Activated T-cell treated with anti-CD3 and anti-CD28 coated beads for 24 hours (primary cell): Measurements from ENCODE around the gene MBNL1.

Experiments used
- DNase-seq: peaks from one replicate; pipeline ENCODE4 v3.0.0-alpha.2; 2020; ENCODE audit warnings: low read depth

The MBNL1 gene

GRCh38 chr3:152276681-152277080 is 8.0 kb downstream of the MBNL1 start:
- no peak for DNase-seq

- no peak for DNase-seq
These were observed 8.5 kb downstream of the MBNL1 start for GRCh38 chr3:152277198-152277597.

GRCh38 chr3:152278756-152279427 is 10.2 kb downstream of the MBNL1 start:
- DNase-seq: no peak

- DNase-seq: no peak
These were observed 10.8 kb downstream of the MBNL1 start for GRCh38 chr3:152279479-152279878.

GRCh38 chr3:152280539-152280938 is 11.8 kb downstream of the MBNL1 start:
- no peak for DNase-seq

- DNase-seq: no peak
These were observed 12.5 kb downstream of the MBNL1 start for GRCh38 chr3:152281133-152281713.

GRCh38 chr3:152282813-152283212 is 14.1 kb downstream of the MBNL1 start:
- DNase-seq: no peak

GRCh38 chr3:152283492-152284381 is 15.0 kb downstream of the MBNL1 start:
- no peak for DNase-seq

GRCh38 chr3:152284906-152285305 is 16.2 kb downstream of the MBNL1 start:
- no peak for DNase-seq

GRCh38 chr3:152285509-152285908 is 16.8 kb downstream of the MBNL1 start:
- no peak for DNase-seq

- DNase-seq: no peak
These were observed 19.3 kb downstream of the MBNL1 start for GRCh38 chr3:152287898-152288576.

- DNase-seq: no peak
These were observed 20.0 kb downstream of the MBNL1 start for GRCh38 chr3:152288681-152289080.

GRCh38 chr3:152289708-152290107 is 21.0 kb downstream of the MBNL1 start:
- DNase-seq: no peak

- DNase-seq: no peak
These were observed 21.6 kb downstream of the MBNL1 start for GRCh38 chr3:152290374-152290773.

GRCh38 chr3:152291238-152291637 is 22.5 kb downstream of the MBNL1 start:
- DNase-seq: no peak

GRCh38 chr3:152291649-152292066 is 22.9 kb downstream of the MBNL1 start:
- no peak for DNase-seq

- no peak for DNase-seq
These were observed 23.6 kb downstream of the MBNL1 start for GRCh38 chr3:152292366-152292765.

- DNase-seq: no peak
These were observed 24.7 kb downstream of the MBNL1 start for GRCh38 chr3:152293347-152294006.

GRCh38 chr3:152295344-152295743 is 26.6 kb downstream of the MBNL1 start:
- no peak for DNase-seq

GRCh38 chr3:152295806-152296205 is 27.1 kb downstream of the MBNL1 start:
- no peak for DNase-seq

- no peak for DNase-seq
These were observed 27.7 kb downstream of the MBNL1 start for GRCh38 chr3:152296382-152296781.

- DNase-seq: no peak
These were observed 28.2 kb downstream of the MBNL1 start for GRCh38 chr3:152296971-152297370.
